GM12878 (cell line): ENCODE data around the gene CHPT1. TPM values are rescaled to one million over a fixed set of nuclear protein-coding genes. Genes with fewer than 3 reads are reported as not detected.

Source experiments
- ATAC-seq: fragments of 200-7000 bp; cut with Tn5 transposase; 3 replicates; pipeline ENCODE4 v1.9.1; 2020; ENCODE audit warnings: mild to moderate bottlenecking, moderate library complexity
- BruUV-seq: library from RNA; stranded (reverse); fragments of 400-500 nt; replicated peaks from 2 replicates; lab custom pipeline; 2021; lab: Mats Ljungman, UMichigan
- CTCF ChIA-PET: fragments of 300-600 bp; sonication (Branson Sonifier 250); formaldehyde crosslinking; extraction: SDS; loops from one replicate; lab custom pipeline; 2021; ENCODE audit warnings: inconsistent platforms; lab: Yijun Ruan, JAX
- POLR2A ChIA-PET: fragments of 350-600 bp; formaldehyde crosslinking; extraction: SDS; loops from one replicate; lab custom pipeline; 2021; ENCODE audit warnings: inconsistent platforms; lab: Charles Lee
- RAD21 ChIA-PET: fragments of 300-600 bp; sonication (Branson Sonifier 250); formaldehyde crosslinking; loops from one replicate; lab custom pipeline; 2023; ENCODE audit warnings: antibody characterized with exemption; ENCODE audit not compliant: unreplicated experiment; lab: Charles Lee
- SMC1A ChIA-PET: fragments of 300-600 bp; sonication (Branson Sonifier 250); formaldehyde crosslinking; loops from one replicate; lab custom pipeline; 2023; ENCODE audit not compliant: unreplicated experiment, uncharacterized antibody; lab: Charles Lee
- DNase-seq: peaks from one replicate; pipeline ENCODE4 v3.0.0-alpha.2; 2011; ENCODE audit warnings: low read depth, low spot score
- FAIRE-seq: peaks from 3 replicates; lab custom pipeline; 2011; peaks lifted over from hg19 to GRCh38; lab: Jason Lieb, UNC
- H2AFZ ChIP-seq: 2 replicates; pipeline ENCODE4 v1.6.0; 2011; ENCODE audit warnings: low read depth, low read length, control low read depth; ENCODE audit not compliant: control insufficient read depth
- H3K27ac ChIP-seq: 2 replicates; pipeline ENCODE4 v1.5.1; 2011; ENCODE audit warnings: control low read depth; ENCODE audit not compliant: control insufficient read depth, insufficient read depth
- H3K27me3 ChIP-seq, 2 experiments: replicated peaks in 1 of 2; 2 replicates each; pipeline versions ENCODE4 v1.6.0 to v1.6.1; 2011; ENCODE audit warnings: low read length in 1 of 2; ENCODE audit not compliant: control insufficient read depth in 2 of 2, insufficient read depth in 2 of 2
- H3K36me3 ChIP-seq, 2 experiments: 2 replicates each; pipeline ENCODE4 v1.5.1; 2011; ENCODE audit warnings: low read length in 1 of 2; ENCODE audit not compliant: control insufficient read depth in 2 of 2, insufficient read depth in 2 of 2
- H3K4me1 ChIP-seq: 2 replicates; pipeline ENCODE4 v1.6.1; 2011; ENCODE audit warnings: mild to moderate bottlenecking, low read length, moderate library complexity, mixed read lengths; ENCODE audit not compliant: control insufficient read depth, insufficient read depth
- H3K4me2 ChIP-seq: 2 replicates; pipeline ENCODE4 v1.6.0; 2011; ENCODE audit warnings: control low read depth; ENCODE audit not compliant: control insufficient read depth, insufficient read depth
- H3K4me3 ChIP-seq: fragments of 200-600 bp; sonication (generic); 2 replicates; pipeline ENCODE4 v1.5.1; 2016
- H3K79me2 ChIP-seq: 2 replicates; pipeline ENCODE4 v1.6.0; 2011; ENCODE audit warnings: low read length; ENCODE audit not compliant: control insufficient read depth, insufficient read depth
- H3K9ac ChIP-seq: 2 replicates; pipeline ENCODE4 v1.8.0; 2011; ENCODE audit warnings: low read length, control low read depth, mixed read lengths; ENCODE audit not compliant: control insufficient read depth, insufficient read depth
- H3K9me3 ChIP-seq: replicated peaks from 3 replicates; pipeline ENCODE4 v1.5.1; 2011; ENCODE audit warnings: mild to moderate bottlenecking, low read length; ENCODE audit not compliant: control insufficient read depth, insufficient read depth
- H4K20me1 ChIP-seq: 2 replicates; pipeline ENCODE4 v1.6.0; 2011; ENCODE audit not compliant: control insufficient read depth, insufficient read depth
- CBFB ChIP-seq: IDR thresholded peaks from 2 replicates; pipeline ENCODE4 v1.6.1; 2016; ENCODE audit warnings: antibody characterized with exemption, low read depth
- DPF2 ChIP-seq: fragments of 450-650 bp; IDR thresholded peaks from 2 replicates; pipeline ENCODE4 v1.6.1; 2017; ENCODE audit warnings: mild to moderate bottlenecking
- E4F1 ChIP-seq: fragments of 450-650 bp; IDR thresholded peaks from 2 replicates; pipeline ENCODE4 v1.6.1; 2018; ENCODE audit warnings: borderline replicate concordance, mild to moderate bottlenecking; ENCODE audit not compliant: partially characterized antibody
- EGR1 ChIP-seq, 2 experiments: IDR thresholded peaks; 1 replicate in 1 of 2; 2 replicates in 1 of 2; pipeline ENCODE4 v1.6.1; 2011 to 2012; ENCODE audit warnings: low read depth in 2 of 2, low read length in 2 of 2, borderline replicate concordance in 1 of 2, mild to moderate bottlenecking in 1 of 2, moderate library complexity in 1 of 2
- FOXM1 ChIP-seq: IDR thresholded peaks from 2 replicates; pipeline ENCODE4 v1.6.1; 2012; ENCODE audit warnings: low read depth, mild to moderate bottlenecking, inconsistent platforms, low read length, moderate library complexity
- HDAC6 ChIP-seq: fragments of 200-600 bp; sonication (generic); IDR thresholded peaks from one replicate; pipeline ENCODE4 v1.8.0; 2017; ENCODE audit warnings: antibody characterized with exemption; ENCODE audit not compliant: unreplicated experiment
- KDM1A ChIP-seq: fragments of 200-600 bp; sonication (generic); IDR thresholded peaks from 2 replicates; pipeline ENCODE4 v1.6.1; 2016; ENCODE audit warnings: borderline replicate concordance
- MTA2 ChIP-seq: fragments of 450-650 bp; IDR thresholded peaks from 2 replicates; pipeline ENCODE4 v1.6.1; 2016; ENCODE audit warnings: low read depth, mild to moderate bottlenecking, moderate library complexity
- NR2F1 ChIP-seq: fragments of 450-650 bp; conservative IDR thresholded peaks from 2 replicates; pipeline ENCODE4 v1.6.1; 2017; ENCODE audit warnings: mild to moderate bottlenecking
- PAX8 ChIP-seq: fragments of 450-650 bp; IDR thresholded peaks from 2 replicates; pipeline ENCODE4 v1.6.1; 2017; ENCODE audit warnings: mild to moderate bottlenecking, moderate library complexity
- SIN3A ChIP-seq: IDR thresholded peaks from 2 replicates; pipeline ENCODE4 v1.6.1; 2012; ENCODE audit warnings: low read depth, low read length, improper control_type of control experiment
- STAT3 ChIP-seq: IDR thresholded peaks from 2 replicates; pipeline ENCODE4 v1.6.1; 2011; ENCODE audit warnings: low read depth, low read length, improper control_type of control experiment
- TCF12 ChIP-seq: IDR thresholded peaks from 2 replicates; pipeline ENCODE4 v1.6.1; 2011; ENCODE audit warnings: low read depth, mild to moderate bottlenecking, low read length
- TCF3 ChIP-seq: IDR thresholded peaks from 2 replicates; pipeline ENCODE4 v1.6.1; 2012; ENCODE audit warnings: low read depth, mild to moderate bottlenecking, low read length, borderline replicate concordance; ENCODE audit not compliant: insufficient read depth
- ZNF207 ChIP-seq: fragments of 450-650 bp; IDR thresholded peaks from 2 replicates; pipeline ENCODE4 v1.6.1; 2014; ENCODE audit warnings: antibody characterized with exemption, mild to moderate bottlenecking, borderline replicate concordance
- ZZZ3 ChIP-seq: IDR thresholded peaks from 2 replicates; pipeline ENCODE4 v1.6.1; 2011; ENCODE audit warnings: low read depth; ENCODE audit not compliant: control insufficient read depth, insufficient read length
- in situ Hi-C: fragments of 300-500 bp; cut with MboI; formaldehyde crosslinking; loops from 9 replicates; pipeline ENCODE4 v1.14.3; 2018; ENCODE audit warnings: mixed read lengths
- intact Hi-C: fragments of 100-400 bp; cut with micrococcal nuclease; formaldehyde crosslinking; loops from one replicate; pipeline ENCODE4 v1.14.2; 2022; ENCODE audit not compliant: unreplicated experiment
- polyA plus RNA-seq, 11 experiments: library from polyadenylated mRNA; depleted of rRNA in 4 of 11; unstranded in 6 of 11; stranded (reverse) in 5 of 11; fragments of >200 nt; fragmentation: Nextera tagmentation in 4 of 11; fragmentation: Illumina TruSeq in 1 of 11; extraction: Ambion mirVana in 4 of 11; extraction: Trizol in 1 of 11; gene quantifications; 1 replicate in 1 of 11; 2 replicates in 10 of 11; pipeline versions ENCODE4 v1.2.1 to v1.2.3, GENCODE V29; 2011 to 2016; ENCODE audit warnings: inconsistent platforms in 2 of 11, missing spikeins in 2 of 11, low read depth in 1 of 11
- total RNA-seq, 4 experiments: library from RNA; depleted of rRNA in 3 of 4; stranded (reverse); fragments of >200 nt in 3 of 4; fragmentation: Illumina TruSeq in 1 of 4; extraction: Trizol in 1 of 4; gene quantifications; 2 replicates each; pipeline versions ENCODE4 v1.2.1 to v1.2.3, GENCODE V29; 2013 to 2021
- TF ChIP-seq, protein P1 (sequence below): fragments of 450-650 bp; IDR thresholded peaks from 2 replicates; pipeline ENCODE4 v1.6.1; 2014; ENCODE audit warnings: mild to moderate bottlenecking
- TF ChIP-seq, protein P2 (sequence below): fragments of 450-650 bp; IDR thresholded peaks from 2 replicates; pipeline ENCODE4 v1.6.1; 2017; ENCODE audit warnings: mild to moderate bottlenecking

CHPT1 gene
- total and polyA plus RNA-seq, 10 of the 15 experiments (the other 5 are each of a cell fraction or from before 2014, with no cell fraction given), result 0.85 to 10.2 (median 3.9) TPM

DNA sequence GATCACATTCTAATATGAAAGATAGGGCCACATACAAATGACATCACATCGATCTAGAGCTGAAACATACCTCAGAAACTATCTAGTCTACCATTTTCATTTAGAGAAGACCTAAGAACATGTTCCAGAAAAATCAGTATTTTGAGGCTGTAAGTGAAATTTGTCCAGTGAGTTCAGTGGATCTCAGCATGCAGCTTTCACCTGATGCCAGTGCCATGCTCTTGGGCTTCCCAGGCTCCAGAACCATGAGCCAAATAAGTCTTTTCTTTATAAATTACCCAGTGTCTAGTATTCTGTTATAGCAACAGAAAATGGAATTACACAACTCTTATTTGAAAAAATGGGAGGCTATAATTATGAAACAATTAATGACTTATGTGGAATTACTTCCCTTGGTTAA lies 9.0 kb downstream of the CHPT1 start (continued):
- TF ChIP-seq E4F1 (no peak), EGR1 (IDR thresholded peaks at IDR 0.05; ENCODE audit: borderline replicate concordance in 1 of 2, low read depth in 2 of 2, low read length in 2 of 2) (no peak), TCF3 (no peak)

- ChIA-PET CTCF (no interaction called here), SMC1A (interaction anchor here (0.9 to 1.5 kb wide), 6 partner anchors 8 to 100 kb away, joined by 3 to 5 read pairs (median 4); no protein-coding TSS in a partner anchor), RAD21 (no interaction called here), POLR2A (no interaction called here)
- intact Hi-C loops (no loop called here), in situ Hi-C loops (no loop called here)
- Histone ChIP-seq H3K79me2 (no peaks in the 10 kb centered on the region), H3K27me3 (no peaks in the 10 kb centered on the region), H3K36me3 (no peaks in the 10 kb centered on the region), H4K20me1 (no peaks in the 10 kb centered on the region), H3K4me2 (no peak overlapping the region), H3K4me1 (no peaks in the 10 kb centered on the region), H3K9ac (no peak overlapping the region), H3K9me3 (no peaks in the 10 kb centered on the region), H2AFZ (no peak overlapping the region), H3K4me3 (no peak overlapping the region), H3K27ac (no peak overlapping the region)
- FAIRE-seq (no peak), ATAC-seq (peak; percentile 15; the same call in 1 of the 3 replicates), DNase-seq (no peak)
- no TSS peak for BruUV-seq
- TF ChIP-seq STAT3, result no peak
- TF ChIP-seq EGR1 (IDR thresholded peaks at IDR 0.05; ENCODE audit: borderline replicate concordance in 1 of 2, low read depth in 2 of 2, low read length in 2 of 2), result no peak
- TF ChIP-seq NR2F1, result no peak
- no peak for TF ChIP-seq FOXM1
- TF ChIP-seq MTA2, result no peak
- TF ChIP-seq PAX8, result no peak
- TF ChIP-seq, protein P1, sequence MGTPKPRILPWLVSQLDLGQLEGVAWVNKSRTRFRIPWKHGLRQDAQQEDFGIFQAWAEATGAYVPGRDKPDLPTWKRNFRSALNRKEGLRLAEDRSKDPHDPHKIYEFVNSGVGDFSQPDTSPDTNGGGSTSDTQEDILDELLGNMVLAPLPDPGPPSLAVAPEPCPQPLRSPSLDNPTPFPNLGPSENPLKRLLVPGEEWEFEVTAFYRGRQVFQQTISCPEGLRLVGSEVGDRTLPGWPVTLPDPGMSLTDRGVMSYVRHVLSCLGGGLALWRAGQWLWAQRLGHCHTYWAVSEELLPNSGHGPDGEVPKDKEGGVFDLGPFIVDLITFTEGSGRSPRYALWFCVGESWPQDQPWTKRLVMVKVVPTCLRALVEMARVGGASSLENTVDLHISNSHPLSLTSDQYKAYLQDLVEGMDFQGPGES, result no peak
- no peak for TF ChIP-seq TCF12
- no peak for TF ChIP-seq ZZZ3
- TF ChIP-seq, protein P2, sequence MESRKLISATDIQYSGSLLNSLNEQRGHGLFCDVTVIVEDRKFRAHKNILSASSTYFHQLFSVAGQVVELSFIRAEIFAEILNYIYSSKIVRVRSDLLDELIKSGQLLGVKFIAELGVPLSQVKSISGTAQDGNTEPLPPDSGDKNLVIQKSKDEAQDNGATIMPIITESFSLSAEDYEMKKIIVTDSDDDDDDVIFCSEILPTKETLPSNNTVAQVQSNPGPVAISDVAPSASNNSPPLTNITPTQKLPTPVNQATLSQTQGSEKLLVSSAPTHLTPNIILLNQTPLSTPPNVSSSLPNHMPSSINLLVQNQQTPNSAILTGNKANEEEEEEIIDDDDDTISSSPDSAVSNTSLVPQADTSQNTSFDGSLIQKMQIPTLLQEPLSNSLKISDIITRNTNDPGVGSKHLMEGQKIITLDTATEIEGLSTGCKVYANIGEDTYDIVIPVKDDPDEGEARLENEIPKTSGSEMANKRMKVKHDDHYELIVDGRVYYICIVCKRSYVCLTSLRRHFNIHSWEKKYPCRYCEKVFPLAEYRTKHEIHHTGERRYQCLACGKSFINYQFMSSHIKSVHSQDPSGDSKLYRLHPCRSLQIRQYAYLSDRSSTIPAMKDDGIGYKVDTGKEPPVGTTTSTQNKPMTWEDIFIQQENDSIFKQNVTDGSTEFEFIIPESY, result no peak
- TF ChIP-seq SIN3A, result no peak
- TF ChIP-seq CBFB, result no peak
- no peak for TF ChIP-seq DPF2
- TF ChIP-seq KDM1A, result no peak
- TF ChIP-seq ZNF207, result no peak
- no peak for TF ChIP-seq HDAC6
Measured at GRCh38 chr12:101707131-101707782, 9.8 kb downstream of the CHPT1 start.
